Neutrophil (primary cell): ENCODE measurements around the gene C3orf33.

ENCODE experiments used
- H3K27ac ChIP-seq: fragments of 200-600 bp; sonication (generic); 2 replicates; pipeline ENCODE4 v1.5.1; 2016; ENCODE audit warnings: mild to moderate bottlenecking, moderate library complexity
- H3K27me3 ChIP-seq: fragments of 200-600 bp; sonication (generic); 2 replicates; pipeline ENCODE4 v1.6.0; 2016; ENCODE audit warnings: mild to moderate bottlenecking
- H3K36me3 ChIP-seq: fragments of 200-600 bp; sonication (generic); 2 replicates; pipeline ENCODE4 v1.5.1; 2017
- H3K4me1 ChIP-seq, 2 experiments: fragments of 200-600 bp in 1 of 2; sonication (generic) in 1 of 2; 1 replicate in 1 of 2; 2 replicates in 1 of 2; pipeline versions ENCODE4 v1.5.1 to v1.6.1; 2013 to 2016; ENCODE audit warnings: low read depth in 1 of 2, low read length in 1 of 2, mild to moderate bottlenecking in 1 of 2, moderate library complexity in 1 of 2; ENCODE audit not compliant: control insufficient read depth in 1 of 2, insufficient read depth in 1 of 2
- H3K4me3 ChIP-seq, 2 experiments: fragments of 200-600 bp in 1 of 2; sonication (generic) in 1 of 2; 1 replicate in 1 of 2; 2 replicates in 1 of 2; pipeline ENCODE4 v1.5.1; 2013 to 2016; ENCODE audit warnings: low read depth in 1 of 2, low read length in 1 of 2, mild to moderate bottlenecking in 1 of 2, moderate library complexity in 1 of 2
- H3K9me3 ChIP-seq: fragments of 200-600 bp; sonication (generic); 2 replicates; pipeline ENCODE4 v1.5.1; 2016
- TF ChIP-seq, protein P1 (sequence below): fragments of 200-600 bp; sonication (generic); IDR thresholded peaks from 2 replicates; pipeline ENCODE4 v1.5.1; 2016; ENCODE audit warnings: antibody characterized with exemption

Gene C3orf33

GRCh38 chr3:155753038-155753639, 52.9 kb downstream of the C3orf33 start:
- Histone ChIP-seq H3K4me3 (no peak overlapping the region), H3K9me3 (no peaks in the 10 kb centered on the region), H3K4me1 (no peaks in the 10 kb centered on the region), H3K36me3 (no peaks in the 10 kb centered on the region), H3K27me3 (peaks cover 13% of the 10 kb centered on the region), H3K27ac (no peak overlapping the region)
- TF ChIP-seq, protein P1, sequence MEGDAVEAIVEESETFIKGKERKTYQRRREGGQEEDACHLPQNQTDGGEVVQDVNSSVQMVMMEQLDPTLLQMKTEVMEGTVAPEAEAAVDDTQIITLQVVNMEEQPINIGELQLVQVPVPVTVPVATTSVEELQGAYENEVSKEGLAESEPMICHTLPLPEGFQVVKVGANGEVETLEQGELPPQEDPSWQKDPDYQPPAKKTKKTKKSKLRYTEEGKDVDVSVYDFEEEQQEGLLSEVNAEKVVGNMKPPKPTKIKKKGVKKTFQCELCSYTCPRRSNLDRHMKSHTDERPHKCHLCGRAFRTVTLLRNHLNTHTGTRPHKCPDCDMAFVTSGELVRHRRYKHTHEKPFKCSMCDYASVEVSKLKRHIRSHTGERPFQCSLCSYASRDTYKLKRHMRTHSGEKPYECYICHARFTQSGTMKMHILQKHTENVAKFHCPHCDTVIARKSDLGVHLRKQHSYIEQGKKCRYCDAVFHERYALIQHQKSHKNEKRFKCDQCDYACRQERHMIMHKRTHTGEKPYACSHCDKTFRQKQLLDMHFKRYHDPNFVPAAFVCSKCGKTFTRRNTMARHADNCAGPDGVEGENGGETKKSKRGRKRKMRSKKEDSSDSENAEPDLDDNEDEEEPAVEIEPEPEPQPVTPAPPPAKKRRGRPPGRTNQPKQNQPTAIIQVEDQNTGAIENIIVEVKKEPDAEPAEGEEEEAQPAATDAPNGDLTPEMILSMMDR, result no peak

GRCh38 chr3:155748611-155749365, 57.3 kb downstream of the C3orf33 start:
- Histone ChIP-seq H3K4me1 (peaks cover 15% of the 10 kb centered on the region in 2 experiments), H3K4me3 (no peak overlapping the region), H3K27me3 (peaks cover 56% of the 10 kb centered on the region), H3K27ac (no peak overlapping the region), H3K36me3 (no peaks in the 10 kb centered on the region), H3K9me3 (no peaks in the 10 kb centered on the region)
- TF ChIP-seq, protein P1, result no peak

- no peaks in the 10 kb centered on the region for H3K36me3 ChIP-seq
- H3K27ac ChIP-seq, result no peak overlapping the region
- H3K4me1 ChIP-seq, result peaks cover 15% of the 10 kb centered on the region in 2 experiments
- no peaks in the 10 kb centered on the region for H3K9me3 ChIP-seq
- TF ChIP-seq, protein P1, result no peak
- H3K4me3 ChIP-seq, result no peak overlapping the region
- H3K27me3 ChIP-seq, result peaks cover 65% of the 10 kb centered on the region
Measured at GRCh38 chr3:155747946-155748290, 58.2 kb downstream of the C3orf33 start.

DNA sequence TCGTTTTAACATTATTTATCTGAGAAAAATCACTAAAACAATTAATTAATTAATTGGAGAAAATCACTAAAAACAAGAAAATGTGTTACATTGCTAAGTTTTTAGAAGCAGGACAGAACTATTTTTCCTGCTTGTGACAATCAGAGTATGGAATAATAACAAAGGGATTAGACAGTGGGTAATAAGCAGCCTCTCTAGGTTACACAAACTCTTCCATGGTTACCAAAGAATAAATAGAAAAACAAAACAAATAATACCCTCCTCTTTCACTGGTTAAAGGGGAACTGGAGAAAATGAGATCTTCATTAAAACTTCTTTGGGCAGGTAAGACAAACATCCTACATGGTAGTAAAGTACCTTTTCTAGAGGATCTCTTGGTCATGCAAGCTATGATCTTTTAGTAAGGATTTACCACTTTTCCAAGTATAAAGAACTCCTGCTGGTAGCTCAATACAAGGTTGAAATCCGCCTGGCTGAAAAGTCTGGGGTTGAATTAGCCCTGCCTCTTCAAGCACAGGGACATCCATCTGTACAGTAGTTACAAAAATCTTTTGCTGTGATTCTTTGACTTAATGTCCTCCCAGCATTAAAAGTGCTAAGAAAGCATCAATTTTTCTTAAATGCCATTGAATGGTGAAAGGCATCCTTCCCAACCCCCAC, 58.7 kb downstream of the C3orf33 start:
- Histone ChIP-seq H3K9me3 (no peaks in the 10 kb centered on the region), H3K4me1 (peaks cover 15% of the 10 kb centered on the region in 2 experiments), H3K27me3 (peaks cover 70% of the 10 kb centered on the region), H3K4me3 (no peak overlapping the region), H3K36me3 (no peaks in the 10 kb centered on the region), H3K27ac (no peak overlapping the region)
- TF ChIP-seq, protein P1, result no peak

- H3K4me3 ChIP-seq, result no peak overlapping the region
- peaks cover 15% of the 10 kb centered on the region in 2 experiments for H3K4me1 ChIP-seq
- H3K27ac ChIP-seq, result no peak overlapping the region
- H3K27me3 ChIP-seq, result peaks cover 77% of the 10 kb centered on the region
- no peaks in the 10 kb centered on the region for H3K9me3 ChIP-seq
- TF ChIP-seq, protein P1, result no peak
- no peaks in the 10 kb centered on the region for H3K36me3 ChIP-seq
Measured at GRCh38 chr3:155746703-155747102, 59.4 kb downstream of the C3orf33 start.
